Activated T-cell treated with anti-CD3 and anti-CD28 coated beads, Interleukin-2, amount 50 U/mL, for 4 hours (primary cell): ENCODE data around the gene NPAS2. TPM values are rescaled to one million over a fixed set of nuclear protein-coding genes. Genes with fewer than 3 reads are reported as not detected.

Experiments used
- ATAC-seq, 2 donors: fragments of 200-7000 bp; cut with Tn5 transposase; one replicate each; pipeline ENCODE4 v1.10.0; 2021
- DNase-seq: peaks from one replicate; pipeline ENCODE4 v3.0.0-alpha.2; 2020
- H3K27me3 Mint-ChIP-seq: one replicate; pipeline ENCODE4 v1.8.0; 2021; ENCODE audit warnings: low read depth, mixed read lengths
- H3K36me3 Mint-ChIP-seq: one replicate; pipeline ENCODE4 v1.8.0; 2022; ENCODE audit warnings: mixed read lengths; ENCODE audit not compliant: insufficient read depth
- H3K4me1 Mint-ChIP-seq: one replicate; pipeline ENCODE4 v1.8.0; 2021; ENCODE audit warnings: low read depth, mixed read lengths
- H3K4me3 Mint-ChIP-seq: one replicate; pipeline ENCODE4 v1.8.0; 2021; ENCODE audit warnings: mild to moderate bottlenecking, moderate library complexity, mixed read lengths
- H3K9me3 Mint-ChIP-seq: one replicate; pipeline ENCODE4 v1.8.0; 2021; ENCODE audit warnings: mixed read lengths
- total RNA-seq, 3 donors: library from RNA; stranded (reverse); gene quantifications; one replicate each; pipeline ENCODE4 v1.2.1, GENCODE V29; 2021

NPAS2 gene
- total RNA-seq, 3 donors from 2014 or later, result 4.8 to 14.6 (median 10.4) TPM

DNA sequence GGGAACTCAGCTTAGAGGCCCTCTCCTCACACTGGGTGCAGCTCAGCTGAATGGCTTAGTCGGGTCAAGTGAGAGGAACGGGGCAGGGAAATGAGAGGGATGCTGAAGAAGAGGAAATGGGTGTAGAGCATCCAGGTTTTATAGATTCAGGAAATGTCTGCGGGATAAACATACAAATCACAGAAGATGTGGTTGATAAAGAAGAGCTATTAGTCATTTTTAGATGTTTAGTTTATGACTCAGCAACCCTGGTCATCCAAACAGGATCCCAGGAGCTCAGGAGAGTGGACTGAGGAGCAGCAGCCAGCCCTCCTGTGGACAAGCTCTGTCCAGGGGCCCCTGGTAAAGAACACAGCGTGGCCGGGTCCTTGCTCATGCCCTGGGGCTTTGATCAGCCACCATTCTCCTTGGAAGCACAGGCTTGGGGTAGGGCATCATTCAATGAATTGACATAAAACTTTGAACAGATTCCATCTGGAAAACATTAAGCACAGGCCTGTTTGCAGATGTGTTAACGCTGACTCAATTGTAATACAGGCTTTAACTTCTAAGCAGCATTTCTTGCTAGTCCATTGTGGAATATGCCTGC, 83.0 kb downstream of the NPAS2 start:
- DNase-seq (no peak), ATAC-seq (no peak)
- H3K4me3 Mint-ChIP-seq, result no peak overlapping the region
- H3K27me3 Mint-ChIP-seq, result peaks cover 2% of the 10 kb centered on the region
- no peaks in the 10 kb centered on the region for H3K9me3 Mint-ChIP-seq
- no peaks in the 10 kb centered on the region for H3K36me3 Mint-ChIP-seq
- H3K4me1 Mint-ChIP-seq, result peaks cover 4% of the 10 kb centered on the region

DNA sequence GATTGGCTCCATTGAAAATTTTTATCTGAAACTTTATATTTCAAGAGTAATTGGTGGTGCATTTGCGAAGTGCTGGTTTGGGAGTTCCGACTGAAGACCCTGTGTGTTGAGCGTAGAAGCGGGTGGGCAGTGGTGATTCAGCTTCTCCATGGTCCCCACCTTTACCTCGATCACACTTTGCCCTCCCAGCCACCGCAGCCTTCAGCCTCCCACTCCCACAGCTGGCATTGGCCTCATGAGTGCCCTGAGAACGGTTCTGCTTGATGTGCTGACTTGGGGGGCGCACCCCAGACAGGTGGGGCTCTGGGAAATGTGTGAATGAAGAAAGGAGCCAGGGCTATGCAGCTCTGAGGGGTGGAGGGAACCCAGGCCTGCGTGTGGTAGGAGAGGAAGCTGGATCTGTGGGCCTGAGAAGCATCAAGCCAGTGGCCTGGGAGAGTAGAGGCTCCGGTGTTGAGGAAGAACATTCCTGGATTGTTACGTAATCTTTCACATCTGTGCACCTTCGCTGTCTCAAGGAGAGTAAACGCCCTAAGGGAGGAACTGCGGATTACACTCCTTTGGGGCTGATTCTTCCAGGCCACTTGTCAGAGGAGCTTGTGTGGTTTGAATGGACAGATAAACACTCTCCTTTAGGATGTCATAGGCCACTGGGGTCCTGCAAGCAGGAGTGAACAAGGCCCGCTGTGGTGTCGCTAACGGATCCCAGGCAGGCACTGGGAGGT, 83.8 kb downstream of the NPAS2 start:
- peaks cover 3% of the 10 kb centered on the region for H3K27me3 Mint-ChIP-seq
- peaks cover 4% of the 10 kb centered on the region for H3K4me1 Mint-ChIP-seq
- H3K4me3 Mint-ChIP-seq, result no peak overlapping the region
- no peaks in the 10 kb centered on the region for H3K9me3 Mint-ChIP-seq
- no peaks in the 10 kb centered on the region for H3K36me3 Mint-ChIP-seq
- ATAC-seq, result no peak
- DNase-seq, result no peak

DNA sequence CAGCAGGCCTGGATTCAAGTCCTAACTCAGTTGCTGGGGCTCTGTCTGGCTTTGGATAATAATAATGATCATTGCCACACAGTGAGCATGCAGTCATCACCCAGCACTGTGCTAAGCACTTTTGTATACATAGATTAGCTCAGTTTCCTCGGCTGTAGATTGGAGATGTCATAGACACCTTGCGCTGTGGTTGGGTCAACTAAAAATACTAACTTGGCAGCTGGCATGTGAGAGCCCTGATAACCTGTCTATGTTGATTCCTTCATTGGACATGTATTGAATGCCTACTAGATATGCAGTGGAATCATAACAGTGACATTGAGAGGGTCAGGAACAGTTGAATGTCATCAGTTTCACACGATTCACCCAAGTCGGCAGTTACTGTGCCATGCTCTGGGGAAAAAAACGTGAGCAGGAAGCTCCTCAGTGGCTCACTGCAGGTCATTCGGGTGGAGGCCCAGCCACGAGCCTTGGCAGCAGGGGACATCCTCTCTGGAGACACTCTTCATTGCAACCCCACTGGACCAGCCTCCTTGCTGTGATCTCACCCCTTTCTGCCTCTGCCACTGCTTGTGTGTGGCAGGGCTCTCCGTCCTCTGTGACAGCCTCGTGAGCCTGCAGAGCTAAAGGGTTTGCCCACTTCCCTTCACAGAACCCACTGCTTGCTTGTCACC, 85.3 kb downstream of the NPAS2 start:
- DNase-seq (no peak), ATAC-seq (no peak)
- H3K36me3 Mint-ChIP-seq, result no peaks in the 10 kb centered on the region
- no peaks in the 10 kb centered on the region for H3K9me3 Mint-ChIP-seq
- no peak overlapping the region for H3K4me3 Mint-ChIP-seq
- H3K27me3 Mint-ChIP-seq, result peaks cover 5% of the 10 kb centered on the region
- H3K4me1 Mint-ChIP-seq, result peaks cover 4% of the 10 kb centered on the region

DNA sequence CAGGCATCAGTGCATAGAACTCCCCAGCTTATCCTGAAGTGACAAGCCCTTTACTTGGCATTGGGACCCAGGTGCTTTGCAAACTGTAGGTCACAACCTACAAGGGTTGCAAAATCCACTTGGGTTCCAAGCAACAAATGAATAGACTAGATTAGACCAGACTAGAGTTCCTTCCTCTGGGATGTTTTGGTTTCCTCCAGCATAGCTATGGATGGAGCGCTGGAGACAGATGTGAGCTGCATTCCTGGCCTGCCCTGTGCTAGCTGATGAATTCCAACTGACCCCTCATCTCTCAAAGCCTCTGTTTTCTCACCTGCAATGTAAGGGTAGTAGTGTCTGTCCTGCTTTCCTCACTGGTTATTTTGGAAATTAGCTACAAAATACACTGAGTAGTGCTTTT, 86.2 kb downstream of the NPAS2 start:
- Mint-ChIP-seq H3K4me1 (peaks cover 4% of the 10 kb centered on the region), H3K4me3 (no peak overlapping the region), H3K27me3 (peaks cover 5% of the 10 kb centered on the region), H3K9me3 (no peaks in the 10 kb centered on the region), H3K36me3 (no peaks in the 10 kb centered on the region)
- ATAC-seq, result no peak
- DNase-seq, result no peak

DNA sequence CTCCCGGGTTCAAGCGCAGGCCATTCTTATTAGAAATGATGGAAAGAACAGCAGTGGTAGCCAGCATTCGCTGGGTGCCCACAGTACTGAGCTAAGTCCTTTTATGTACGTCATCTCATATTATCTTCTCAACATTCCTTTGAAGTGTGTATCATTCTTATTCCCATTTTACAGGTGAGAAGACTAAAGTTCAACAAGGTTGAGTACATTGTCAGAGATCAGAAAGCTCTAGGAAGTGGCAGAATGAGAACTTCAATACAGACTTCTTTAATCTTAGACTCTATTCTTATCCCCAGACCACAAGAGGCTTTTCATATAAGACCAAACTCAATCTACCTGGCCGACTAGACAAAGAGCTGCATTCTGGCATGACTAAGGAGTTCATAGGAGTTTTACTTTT, 86.7 kb downstream of the NPAS2 start:
- Mint-ChIP-seq H3K9me3 (no peaks in the 10 kb centered on the region), H3K27me3 (peaks cover 5% of the 10 kb centered on the region)
- ATAC-seq, result no peak

DNA sequence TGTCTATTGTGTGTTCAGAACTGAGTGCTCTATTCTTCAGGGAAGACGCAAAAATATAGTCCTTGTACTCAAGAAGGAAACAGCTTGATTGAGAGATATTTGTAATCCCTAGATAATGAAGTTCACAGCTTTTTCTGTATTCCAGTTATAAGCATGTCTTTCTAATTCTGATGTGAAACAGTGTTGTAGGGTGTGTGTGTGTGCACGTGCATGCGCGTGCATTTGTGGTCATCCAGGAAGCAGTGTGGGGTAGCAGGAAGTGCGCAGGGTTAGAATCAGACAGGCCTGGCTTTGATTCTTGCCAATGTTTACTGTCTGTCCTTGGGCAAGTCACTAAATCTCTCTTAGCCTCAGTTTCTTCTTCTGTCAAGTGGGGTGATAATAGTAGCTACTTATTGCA, 87.9 kb downstream of the NPAS2 start:
- H3K36me3 Mint-ChIP-seq, result no peaks in the 10 kb centered on the region
- ATAC-seq, result no peak
- DNase-seq, result no peak
- H3K9me3 Mint-ChIP-seq, result no peaks in the 10 kb centered on the region
- H3K27me3 Mint-ChIP-seq, result peaks cover 9% of the 10 kb centered on the region
- no peak overlapping the region for H3K4me3 Mint-ChIP-seq
- peaks cover 4% of the 10 kb centered on the region for H3K4me1 Mint-ChIP-seq

More for the DNA sequence above, 86.7 kb downstream of the NPAS2 start:
- peaks cover 4% of the 10 kb centered on the region for H3K4me1 Mint-ChIP-seq
- no peak for DNase-seq
- no peaks in the 10 kb centered on the region for H3K36me3 Mint-ChIP-seq
- H3K4me3 Mint-ChIP-seq, result no peak overlapping the region

DNA sequence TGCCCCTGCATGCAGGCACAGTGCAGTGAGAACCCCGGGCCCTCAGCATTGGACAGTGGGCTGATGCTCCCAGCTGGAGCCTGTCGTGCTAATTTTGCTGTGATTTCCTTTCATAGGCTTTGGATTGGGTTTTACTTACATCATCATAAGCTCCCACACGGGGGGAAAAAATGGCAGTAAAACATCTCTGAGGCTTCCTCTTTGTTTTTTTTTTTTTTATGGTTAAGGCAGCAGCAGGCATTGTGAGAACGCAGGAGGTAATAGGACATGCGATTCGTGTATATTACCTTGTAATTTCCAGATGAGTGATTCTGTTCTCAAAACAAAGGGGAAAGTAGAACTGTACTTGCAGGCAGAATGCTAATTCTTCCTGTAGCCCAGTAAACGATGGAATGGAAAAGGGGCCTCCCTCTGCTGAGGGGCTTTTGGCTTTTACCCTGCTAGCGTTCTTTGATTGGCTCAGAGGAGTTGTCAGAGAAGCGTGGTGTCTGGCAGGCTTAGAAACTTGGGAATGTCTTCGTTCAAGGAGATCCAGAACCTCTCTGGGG, 89.7 kb downstream of the NPAS2 start:
- no peaks in the 10 kb centered on the region for H3K36me3 Mint-ChIP-seq
- no peak overlapping the region for H3K4me3 Mint-ChIP-seq

DNA sequence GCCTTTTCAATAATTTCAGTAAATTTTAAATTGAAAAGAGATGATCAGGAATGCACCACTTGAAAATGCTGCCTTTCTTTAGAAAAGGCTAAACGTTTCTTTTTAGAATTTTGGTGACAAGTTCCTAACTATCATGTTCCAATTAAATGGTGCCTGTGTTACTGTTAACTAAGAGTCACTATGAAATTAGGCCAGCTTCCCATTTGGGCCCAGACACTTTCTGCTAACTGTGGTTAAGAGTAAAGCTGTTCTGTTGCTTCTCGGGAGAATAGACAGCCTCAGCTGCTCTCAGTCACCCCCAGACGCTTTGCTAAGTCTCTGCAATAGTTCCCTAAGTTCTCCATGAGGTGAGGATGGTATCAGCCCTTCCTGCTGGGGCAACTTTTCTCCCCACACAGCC, 90.2 kb downstream of the NPAS2 start:
- DNase-seq (no peak), ATAC-seq (no peak)
- no peak overlapping the region for H3K4me3 Mint-ChIP-seq
- H3K27me3 Mint-ChIP-seq, result peaks cover 15% of the 10 kb centered on the region
- no peaks in the 10 kb centered on the region for H3K36me3 Mint-ChIP-seq
- H3K9me3 Mint-ChIP-seq, result no peaks in the 10 kb centered on the region
- peaks cover 4% of the 10 kb centered on the region for H3K4me1 Mint-ChIP-seq

More for the DNA sequence above, 89.7 kb downstream of the NPAS2 start:
- DNase-seq, result no peak
- peaks cover 15% of the 10 kb centered on the region for H3K27me3 Mint-ChIP-seq
- peaks cover 4% of the 10 kb centered on the region for H3K4me1 Mint-ChIP-seq
- ATAC-seq, result no peak
- H3K9me3 Mint-ChIP-seq, result no peaks in the 10 kb centered on the region

DNA sequence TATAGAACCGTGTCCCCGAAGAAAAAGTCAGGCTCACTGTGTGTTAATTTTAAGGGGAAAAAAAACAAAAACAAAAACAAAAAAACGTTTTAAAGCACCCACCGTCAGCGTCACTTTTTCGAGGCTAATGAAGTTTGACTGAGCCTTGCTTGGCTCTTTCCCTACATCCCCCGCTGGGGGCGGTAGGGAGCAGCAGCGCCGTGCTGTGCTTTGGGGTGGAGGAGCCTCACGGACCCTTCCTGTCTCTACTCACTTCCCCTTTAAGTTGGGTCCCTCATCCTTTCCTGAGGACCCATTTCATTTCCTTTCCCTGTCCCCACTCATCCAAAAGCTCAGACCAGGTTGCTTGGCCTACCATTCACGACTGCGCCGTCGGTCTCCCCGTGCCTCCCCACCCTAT, 99.4 kb downstream of the NPAS2 start:
- ATAC-seq (no peak), DNase-seq (no peak)
- Mint-ChIP-seq H3K27me3 (no peaks in the 10 kb centered on the region), H3K9me3 (peaks cover 5% of the 10 kb centered on the region), H3K36me3 (no peaks in the 10 kb centered on the region), H3K4me1 (peaks cover under 1% of the 10 kb centered on the region), H3K4me3 (no peak overlapping the region)

DNA sequence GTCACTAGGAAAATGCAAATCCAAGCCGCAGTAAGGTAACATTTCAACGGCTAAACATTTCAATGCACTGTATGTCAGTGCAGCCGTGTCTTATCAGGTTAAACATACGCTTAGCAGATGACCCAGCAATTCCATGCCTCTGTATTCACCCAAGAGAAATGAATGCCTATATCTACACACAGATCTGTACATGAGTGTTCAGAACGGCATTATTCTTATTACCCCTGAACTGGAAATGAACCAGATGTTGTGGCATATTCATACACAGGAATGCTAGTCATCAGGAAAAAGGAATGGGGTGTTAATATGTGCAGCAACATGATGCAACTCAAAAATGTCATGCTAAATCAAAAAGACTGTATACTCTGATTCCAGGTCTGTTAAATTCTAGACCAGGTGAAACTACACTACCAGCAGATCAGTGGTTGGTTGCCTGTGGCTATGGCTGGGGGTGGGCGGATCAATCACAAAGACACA, 101.8 kb downstream of the NPAS2 start:
- DNase-seq (no peak), ATAC-seq (no peak)
- H3K27me3 Mint-ChIP-seq, result no peaks in the 10 kb centered on the region
- peaks cover 13% of the 10 kb centered on the region for H3K4me1 Mint-ChIP-seq
- no peak overlapping the region for H3K4me3 Mint-ChIP-seq
- no peaks in the 10 kb centered on the region for H3K36me3 Mint-ChIP-seq
- H3K9me3 Mint-ChIP-seq, result no peaks in the 10 kb centered on the region

DNA sequence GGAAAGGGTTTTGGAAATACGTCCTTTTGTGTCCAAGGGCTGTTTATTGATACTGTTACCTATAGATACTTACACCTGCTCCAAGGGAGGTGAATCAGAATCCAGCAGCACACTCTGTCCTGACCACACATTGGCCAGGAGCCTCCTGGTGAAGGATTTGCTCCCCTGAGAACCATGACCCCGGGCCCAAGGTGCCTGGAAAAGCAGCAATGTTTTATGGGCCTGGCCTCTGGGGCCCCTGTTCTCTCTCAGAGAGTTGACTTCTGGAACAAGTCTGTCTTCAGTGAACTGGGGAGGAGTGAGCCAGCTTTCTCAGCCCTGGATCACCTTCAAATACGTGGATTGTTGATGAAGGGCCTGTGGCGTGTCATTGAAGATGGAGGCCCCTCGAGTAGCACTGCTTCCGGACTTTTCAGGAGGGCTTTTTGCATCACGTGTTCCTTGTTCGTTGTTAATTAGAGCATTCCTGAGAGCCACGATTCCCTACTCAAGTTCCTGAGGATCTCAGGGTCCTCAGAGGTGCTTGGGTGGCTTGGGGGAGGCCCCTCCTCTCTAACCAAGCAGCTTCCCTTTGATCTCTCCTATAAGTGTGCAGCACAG, 103.6 kb downstream of the NPAS2 start:
- no peak for ATAC-seq
- DNase-seq, result no peak
- Mint-ChIP-seq H3K4me3 (no peak overlapping the region), H3K36me3 (no peaks in the 10 kb centered on the region), H3K9me3 (no peaks in the 10 kb centered on the region), H3K4me1 (peaks cover 13% of the 10 kb centered on the region), H3K27me3 (no peaks in the 10 kb centered on the region)

DNA sequence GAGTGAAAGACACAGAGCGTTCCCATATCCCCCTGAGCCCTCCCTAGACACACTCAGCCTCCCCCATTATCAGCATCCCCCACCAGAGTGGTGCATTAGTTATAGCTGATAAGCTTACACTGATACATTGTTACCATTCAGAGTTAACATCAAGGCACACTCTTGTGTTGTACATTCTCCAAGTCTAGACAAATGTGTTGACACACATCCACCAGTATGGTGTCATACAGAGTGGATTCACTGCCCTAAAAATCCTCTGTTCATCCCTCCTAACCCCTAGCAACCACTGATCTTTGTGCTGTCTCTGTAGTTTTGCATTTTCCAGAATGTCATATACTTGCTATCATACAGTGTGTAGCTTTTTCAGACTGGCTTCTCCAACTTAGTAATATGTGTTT, 104.2 kb downstream of the NPAS2 start:
- Mint-ChIP-seq H3K36me3 (no peaks in the 10 kb centered on the region), H3K27me3 (no peaks in the 10 kb centered on the region), H3K4me1 (peaks cover 13% of the 10 kb centered on the region), H3K9me3 (no peaks in the 10 kb centered on the region), H3K4me3 (peak overlapping the region; percentile 53)
- DNase-seq, result no peak
- peak; percentile 8 to 19 for ATAC-seq

DNA sequence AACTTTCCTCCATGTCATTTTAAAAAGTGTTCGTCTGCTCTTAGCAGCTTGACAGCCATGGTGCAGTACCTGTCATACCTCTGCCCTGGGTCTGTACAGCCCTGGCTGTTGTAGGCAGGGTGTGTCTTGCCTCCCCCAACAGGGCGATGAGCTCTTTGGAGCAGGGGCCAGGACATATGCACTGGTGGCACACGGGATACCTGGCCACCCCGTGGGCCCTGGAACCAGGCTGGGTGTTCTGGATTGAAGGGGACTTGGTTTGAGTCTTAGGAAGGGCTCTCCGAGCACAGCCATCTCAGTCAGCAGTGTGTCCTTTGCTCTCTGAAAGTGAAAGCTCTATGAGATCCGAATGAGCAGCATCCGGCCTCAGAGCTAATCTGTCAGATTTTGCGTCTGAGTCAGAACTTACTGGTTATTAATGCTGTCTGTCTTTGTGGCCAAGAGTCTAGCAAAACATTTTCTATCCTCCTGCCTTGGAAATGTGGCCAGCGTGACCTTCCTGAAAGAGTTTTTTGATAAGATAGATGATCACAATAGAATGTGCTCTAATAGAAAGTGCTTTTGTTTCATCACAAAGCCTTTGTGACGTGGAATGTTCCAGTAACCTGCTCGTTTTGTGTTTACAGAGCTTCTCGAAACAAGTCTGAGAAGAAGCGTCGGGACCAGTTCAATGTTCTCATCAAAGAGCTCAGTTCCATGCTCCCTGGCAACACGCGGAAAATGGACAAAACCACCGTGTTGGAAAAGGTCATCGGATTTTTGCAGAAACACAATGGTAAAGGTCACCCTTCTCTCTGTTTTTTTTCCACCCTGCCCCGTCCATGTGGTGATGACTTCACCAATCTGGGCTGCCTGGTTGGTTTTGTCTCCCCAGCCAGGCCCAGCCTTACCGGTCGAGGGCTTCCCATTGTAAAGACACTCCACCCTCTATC, 104.8 kb downstream of the NPAS2 start:
- Mint-ChIP-seq H3K36me3 (no peaks in the 10 kb centered on the region), H3K27me3 (no peaks in the 10 kb centered on the region), H3K4me3 (peak overlapping the region; percentile 53), H3K4me1 (peaks cover 13% of the 10 kb centered on the region), H3K9me3 (no peaks in the 10 kb centered on the region)
- ATAC-seq (peak; percentile 77 to 89), DNase-seq (peak; percentile 16)
